ENCODE measurements around the gene MAP4.

DNA sequence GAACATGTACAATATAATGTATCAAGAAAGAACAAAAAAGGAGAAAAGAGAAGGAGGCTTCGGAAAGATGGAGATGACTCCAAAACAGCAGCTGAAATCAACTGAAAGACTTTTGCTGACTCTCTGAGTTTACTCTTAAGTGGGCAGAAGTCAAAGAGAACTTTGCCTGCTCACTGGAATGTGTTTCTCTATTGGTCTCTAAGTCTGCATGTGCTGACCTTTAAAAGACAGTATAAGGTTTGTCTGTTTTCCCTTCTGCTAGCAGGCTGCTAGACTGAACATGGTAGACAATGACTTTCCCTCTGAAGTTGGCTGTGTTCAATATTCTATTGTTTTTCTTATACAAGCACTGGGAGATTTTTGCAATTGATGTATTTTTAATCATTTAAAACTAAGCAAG lies 7.2 kb upstream of the MAP4 start:
- no peak for TF ChIP-seq ZFP30 (CRISPR knock-in tag; IDR thresholded peaks at IDR 0.05)
- TF ChIP-seq ARNTL (CRISPR knock-in tag; IDR thresholded peaks at IDR 0.05; ENCODE audit: borderline replicate concordance, low read depth): no peak
- TF ChIP-seq, protein P1, sequence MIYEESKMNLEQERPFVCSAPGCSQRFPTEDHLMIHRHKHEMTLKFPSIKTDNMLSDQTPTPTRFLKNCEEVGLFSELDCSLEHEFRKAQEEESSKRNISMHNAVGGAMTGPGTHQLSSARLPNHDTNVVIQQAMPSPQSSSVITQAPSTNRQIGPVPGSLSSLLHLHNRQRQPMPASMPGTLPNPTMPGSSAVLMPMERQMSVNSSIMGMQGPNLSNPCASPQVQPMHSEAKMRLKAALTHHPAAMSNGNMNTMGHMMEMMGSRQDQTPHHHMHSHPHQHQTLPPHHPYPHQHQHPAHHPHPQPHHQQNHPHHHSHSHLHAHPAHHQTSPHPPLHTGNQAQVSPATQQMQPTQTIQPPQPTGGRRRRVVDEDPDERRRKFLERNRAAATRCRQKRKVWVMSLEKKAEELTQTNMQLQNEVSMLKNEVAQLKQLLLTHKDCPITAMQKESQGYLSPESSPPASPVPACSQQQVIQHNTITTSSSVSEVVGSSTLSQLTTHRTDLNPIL (CRISPR knock-in tag; IDR thresholded peaks at IDR 0.05; ENCODE audit: low read depth): no peak
